GM21619 (cell line): ENCODE data around the gene CCNO.
A peak's percentile ranks its signal among the peaks of the same experiment; 100 is the strongest.

Source experiments
- ATAC-seq: cut with Tn5 transposase; IDR thresholded peaks from one replicate; pipeline ENCODE4 v1.9.1; 2021; ENCODE audit not compliant: unreplicated experiment

CCNO gene, protein sequence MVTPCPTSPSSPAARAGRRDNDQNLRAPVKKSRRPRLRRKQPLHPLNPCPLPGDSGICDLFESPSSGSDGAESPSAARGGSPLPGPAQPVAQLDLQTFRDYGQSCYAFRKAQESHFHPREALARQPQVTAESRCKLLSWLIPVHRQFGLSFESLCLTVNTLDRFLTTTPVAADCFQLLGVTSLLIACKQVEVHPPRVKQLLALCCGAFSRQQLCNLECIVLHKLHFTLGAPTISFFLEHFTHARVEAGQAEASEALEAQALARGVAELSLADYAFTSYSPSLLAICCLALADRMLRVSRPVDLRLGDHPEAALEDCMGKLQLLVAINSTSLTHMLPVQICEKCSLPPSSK

DNA sequence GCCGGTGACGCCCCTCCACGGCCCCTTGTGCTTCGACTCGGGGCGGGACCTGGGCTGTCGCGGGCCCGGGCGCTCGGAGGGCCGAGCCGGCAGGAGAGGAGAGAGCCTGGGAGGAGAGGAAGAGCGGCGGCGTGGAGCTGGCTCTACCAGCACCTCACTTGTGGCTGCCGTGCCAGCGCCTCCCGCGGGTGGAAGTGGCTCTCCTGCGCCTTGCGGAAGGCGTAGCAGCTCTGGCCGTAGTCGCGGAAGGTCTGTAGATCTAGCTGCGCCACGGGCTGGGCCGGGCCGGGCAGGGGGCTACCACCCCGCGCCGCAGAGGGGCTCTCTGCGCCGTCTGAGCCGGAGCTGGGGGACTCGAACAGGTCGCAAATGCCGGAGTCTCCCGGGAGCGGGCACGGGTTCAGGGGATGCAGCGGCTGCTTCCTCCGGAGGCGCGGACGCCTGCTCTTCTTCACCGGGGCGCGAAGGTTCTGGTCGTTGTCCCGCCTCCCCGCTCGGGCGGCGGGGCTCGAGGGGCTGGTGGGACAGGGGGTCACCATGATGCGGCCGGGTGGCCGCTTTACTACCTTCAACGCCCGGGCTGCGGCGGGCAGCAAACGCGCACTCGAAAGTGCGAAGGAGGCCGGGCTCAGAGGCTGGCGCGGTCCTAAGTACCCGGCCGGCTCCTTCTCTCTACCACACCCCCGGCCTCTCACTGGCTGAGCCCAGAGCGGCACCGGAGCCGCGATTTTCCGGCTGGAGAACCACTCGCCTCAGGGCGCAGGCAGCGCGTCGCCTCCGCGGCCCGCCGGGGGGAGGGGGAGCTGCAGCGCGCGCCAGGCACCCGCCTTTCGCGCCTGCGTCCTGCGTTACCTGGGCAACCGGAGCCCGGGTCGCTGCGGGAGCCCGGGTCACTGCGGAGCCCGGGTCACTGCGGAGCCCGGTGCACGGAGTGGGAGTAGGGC is at the start of gene CCNO:
CCNO (minus strand) TSS at position 624 of the 944 bp plus-strand sequence; CDS start at position 539, 85 bp downstream.
- peak; percentile 68 for ATAC-seq

DNA sequence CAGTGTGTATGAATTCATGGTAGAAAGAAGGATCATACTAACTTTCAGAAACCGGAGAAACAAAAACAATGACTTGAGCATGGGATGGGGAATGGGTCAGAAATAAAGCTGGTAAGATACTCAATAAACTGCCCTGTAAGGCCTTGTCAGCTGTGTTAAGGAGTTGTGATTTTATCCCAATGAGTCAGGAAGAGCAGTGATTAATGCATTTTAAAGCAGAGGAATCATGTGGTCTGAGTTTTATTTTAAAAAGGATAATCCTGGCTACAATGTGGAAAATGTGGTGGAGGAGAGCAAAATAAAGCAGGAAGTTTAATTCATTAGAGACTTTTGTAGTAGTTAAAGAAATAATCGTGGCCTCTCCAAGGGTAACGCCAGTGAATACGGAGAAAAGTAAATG is 45.4 kb upstream of the CCNO start:
- no peak for ATAC-seq

DNA sequence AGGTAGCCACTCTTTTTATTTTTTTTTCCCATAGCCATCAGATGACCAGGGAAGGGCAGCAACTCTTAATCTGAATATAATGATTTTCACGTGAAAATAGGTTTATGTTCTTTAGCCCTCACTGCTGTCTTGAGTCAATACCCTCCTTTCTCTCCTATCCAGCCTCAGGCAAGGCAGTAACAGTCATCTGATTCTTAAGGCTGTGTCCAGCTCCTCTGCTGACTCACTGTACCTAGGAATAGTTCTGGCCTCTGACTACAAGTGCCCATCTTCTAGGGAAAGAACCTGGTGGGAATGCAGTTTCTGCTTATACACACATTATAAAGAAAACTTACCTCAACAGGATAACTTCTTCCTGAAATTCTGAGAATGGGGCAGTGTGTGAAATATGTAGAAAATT is 43.4 kb upstream of the CCNO start:
- no peak for ATAC-seq

DNA sequence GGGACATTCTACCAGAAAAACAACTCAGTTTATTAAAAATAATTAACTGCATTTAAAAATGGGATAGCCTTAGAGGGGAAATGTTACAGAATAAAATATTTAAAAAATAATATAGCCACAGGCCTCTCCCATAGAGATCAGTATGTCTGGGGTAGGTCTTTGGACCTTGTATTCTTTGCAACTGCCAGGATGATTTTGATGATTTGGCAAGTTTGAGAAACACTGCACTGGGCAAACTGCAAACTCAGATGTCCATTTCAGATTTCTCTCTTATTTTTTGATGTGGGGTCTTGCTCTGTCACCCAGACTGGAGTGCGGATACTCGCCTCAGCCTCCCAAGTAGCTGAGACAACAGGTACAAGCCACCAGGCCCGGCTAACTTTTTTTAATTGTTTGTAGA is 24.9 kb upstream of the CCNO start:
- no peak for ATAC-seq

DNA sequence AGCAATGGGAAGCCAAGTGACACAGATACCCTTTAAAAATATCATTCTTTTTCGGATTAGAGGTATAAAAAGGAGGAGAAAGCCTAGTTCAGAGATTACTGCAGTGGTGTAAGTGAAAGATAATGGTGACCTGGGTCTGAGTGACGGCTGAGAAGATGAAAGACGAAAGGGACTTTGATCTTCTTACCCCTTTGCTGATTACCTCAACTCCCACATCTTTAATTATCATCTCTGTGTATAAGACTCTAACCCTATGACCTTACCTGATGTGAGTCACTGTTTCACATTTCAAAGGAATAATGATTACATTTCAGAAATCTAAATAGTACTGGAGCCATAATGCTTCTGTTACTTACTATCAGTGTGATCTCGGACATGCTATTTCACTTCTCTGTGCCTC is 21.4 kb upstream of the CCNO start:
- no peak for ATAC-seq

DNA sequence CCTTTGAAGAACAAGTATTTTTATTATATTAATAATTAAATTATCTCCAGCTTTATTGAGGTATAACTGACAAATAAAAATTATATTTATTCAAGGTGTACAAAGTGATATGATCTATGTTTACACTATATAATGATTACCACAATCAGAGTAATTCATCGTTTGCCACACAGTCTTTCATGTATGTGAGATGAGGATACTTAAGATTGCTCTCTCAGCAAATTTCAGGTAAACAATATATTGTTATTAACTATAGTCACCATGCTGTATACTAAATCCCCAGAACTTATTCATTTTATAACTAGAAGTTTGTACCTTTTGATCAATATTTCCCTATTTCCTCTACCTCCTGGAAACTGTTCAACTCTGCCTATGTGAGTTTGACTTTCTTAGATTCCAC is 16.7 kb upstream of the CCNO start:
- no peak for ATAC-seq

DNA sequence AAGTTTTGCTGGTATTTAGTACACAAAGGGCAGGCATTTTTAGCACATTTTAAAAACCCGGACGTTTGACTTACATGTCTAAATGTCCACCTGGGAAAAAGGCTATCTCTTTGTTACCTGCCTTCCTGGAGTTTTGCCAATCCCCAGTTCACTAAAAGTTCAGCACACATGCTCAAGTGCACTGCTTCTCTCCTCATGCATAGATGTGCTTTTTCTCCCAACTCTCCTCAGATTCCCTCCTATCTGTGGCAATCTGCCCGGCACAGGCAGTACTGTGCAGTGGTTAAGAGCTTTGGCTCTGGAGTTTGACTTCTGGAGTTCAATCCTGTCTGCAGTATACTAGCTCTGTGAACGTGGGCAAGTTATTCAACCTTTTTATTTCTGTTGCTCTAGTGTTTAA is 8.3 kb upstream of the CCNO start:
- no peak for ATAC-seq

DNA sequence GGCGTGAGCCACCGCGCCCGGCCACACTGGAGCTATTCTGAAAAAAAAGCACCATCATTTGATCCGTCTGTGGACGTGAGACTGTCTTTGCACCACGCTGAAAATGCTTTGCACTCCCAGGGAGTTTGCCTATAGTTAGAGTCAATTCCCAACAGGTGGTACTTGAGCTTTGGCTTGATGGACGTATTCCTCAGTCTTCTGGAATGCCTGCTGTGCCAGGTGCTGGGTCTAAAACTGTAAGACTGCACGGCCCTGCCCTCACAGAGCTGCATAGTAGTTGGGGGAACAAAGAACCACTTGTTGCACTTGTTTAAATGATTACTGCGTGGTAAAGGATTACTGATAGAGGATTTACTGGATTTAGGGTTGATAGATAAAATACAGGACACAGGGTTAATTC is 3.4 kb upstream of the CCNO start:
- ATAC-seq, result no peak

DNA sequence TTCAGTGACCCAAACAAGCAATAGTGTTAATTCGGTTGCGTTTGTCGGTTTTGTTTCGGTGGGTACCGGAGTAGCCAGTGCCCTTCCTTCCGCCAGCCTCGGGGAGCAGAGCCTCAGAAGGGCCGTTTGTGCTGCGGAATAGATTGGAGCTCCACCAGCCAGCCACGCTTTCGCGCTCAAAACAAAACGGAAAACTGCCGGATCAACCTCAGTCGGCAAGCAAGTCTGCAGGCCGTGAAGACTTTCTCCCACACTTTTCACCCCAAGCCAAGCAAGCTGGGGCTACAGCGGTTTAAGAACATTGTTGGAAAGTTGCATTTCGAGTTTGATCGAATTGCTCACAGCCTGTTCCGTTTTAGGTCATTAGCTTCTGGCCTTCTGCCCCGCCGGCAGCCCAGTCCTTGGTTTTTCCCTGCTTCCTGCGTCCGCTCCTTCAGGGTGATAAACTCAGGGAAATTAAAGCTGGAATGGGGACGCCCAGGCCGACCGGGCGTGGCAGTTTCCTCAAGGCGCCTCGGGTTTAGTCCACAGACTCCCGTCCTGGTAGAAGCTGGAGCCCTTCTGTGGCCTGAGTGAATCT is 803 bp upstream of the CCNO start:
- ATAC-seq, result no peak

DNA sequence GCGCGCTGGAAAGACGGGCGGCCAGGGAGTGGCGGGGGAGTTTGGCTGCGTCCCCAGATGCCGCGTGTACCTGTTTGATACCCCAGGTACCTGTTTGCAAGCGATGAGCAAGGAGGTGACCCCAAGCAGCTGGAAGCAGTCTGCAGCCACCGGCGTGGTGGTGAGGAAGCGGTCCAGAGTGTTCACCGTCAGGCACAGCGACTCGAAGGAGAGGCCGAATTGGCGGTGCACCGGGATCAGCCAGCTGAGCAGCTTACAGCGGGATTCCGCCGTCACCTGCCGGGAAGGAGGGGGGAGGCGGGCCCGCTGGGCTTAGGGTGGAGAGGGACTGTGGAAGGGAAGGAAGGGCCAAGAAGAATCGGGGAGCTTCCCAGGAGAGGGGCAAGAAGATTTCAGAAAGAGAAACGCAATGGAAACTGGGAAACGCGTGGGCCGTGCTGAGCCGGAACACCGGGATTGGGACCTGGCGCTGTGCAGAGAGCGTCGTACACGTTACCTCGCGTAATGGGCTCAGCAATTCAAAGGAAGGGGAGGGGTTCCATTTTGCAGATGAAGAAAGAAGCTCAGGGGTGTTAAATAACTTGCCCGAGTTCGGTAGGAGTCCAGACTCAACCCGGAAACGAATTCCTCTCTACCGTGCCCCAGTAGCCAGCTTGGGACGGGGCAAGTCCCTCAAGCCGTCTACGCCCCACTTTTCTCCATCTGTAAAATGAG is 980 bp downstream of the CCNO start:
- no peak for ATAC-seq

DNA sequence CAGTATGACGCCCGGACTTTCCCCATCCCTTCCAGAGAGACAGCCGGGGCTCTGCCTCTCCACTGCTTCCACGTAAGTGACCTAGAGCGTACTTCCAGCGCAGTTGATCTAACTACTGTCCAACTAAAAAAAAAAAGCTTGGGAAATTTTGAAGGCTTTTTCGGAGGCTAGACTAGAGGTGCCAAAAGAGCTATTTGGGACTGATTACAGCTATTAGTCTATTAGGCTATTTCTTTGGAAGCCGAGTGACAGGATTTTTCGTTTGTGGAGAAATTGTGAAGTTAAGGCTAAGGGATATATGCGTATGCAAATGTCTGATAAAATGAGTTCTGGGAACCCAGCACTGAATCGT is 1.5 kb downstream of the CCNO start:
- ATAC-seq, result no peak

DNA sequence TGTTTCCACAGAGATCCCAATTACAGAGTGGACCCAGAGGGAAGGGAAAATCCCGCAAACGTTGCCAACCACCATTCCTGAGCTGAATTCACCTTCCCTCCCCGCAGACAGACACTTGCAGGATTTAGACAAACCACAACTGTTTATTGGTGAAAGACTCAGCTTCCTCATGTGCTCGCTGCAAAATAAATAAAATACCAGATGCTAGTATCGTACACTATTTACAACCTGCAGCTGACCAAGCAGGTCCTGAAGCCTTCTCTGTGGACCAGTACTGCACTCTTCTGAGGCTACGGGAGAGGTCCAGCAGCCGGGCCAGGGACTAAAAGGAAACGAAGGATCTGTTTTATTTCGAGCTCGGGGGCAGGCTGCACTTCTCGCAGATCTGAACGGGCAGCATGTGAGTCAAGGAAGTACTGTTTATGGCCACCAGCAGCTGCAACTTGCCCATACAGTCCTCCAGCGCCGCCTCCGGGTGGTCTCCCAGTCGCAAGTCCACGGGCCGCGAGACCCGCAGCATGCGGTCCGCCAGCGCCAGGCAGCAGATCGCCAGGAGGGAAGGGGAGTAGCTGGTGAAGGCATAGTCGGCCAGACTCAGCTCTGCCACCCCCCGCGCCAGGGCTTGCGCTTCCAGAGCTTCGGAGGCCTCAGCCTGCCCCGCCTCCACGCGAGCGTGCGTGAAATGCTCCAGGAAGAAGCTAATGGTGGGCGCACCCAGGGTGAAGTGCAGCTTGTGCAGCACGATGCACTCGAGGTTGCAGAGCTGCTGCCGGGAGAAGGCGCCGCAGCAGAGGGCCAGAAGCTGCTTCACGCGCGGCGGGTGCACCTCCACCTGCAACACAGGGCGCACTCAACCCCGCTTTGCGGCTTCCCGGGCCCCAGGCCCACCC is 2.1 kb downstream of the CCNO start:
- no peak for ATAC-seq

DNA sequence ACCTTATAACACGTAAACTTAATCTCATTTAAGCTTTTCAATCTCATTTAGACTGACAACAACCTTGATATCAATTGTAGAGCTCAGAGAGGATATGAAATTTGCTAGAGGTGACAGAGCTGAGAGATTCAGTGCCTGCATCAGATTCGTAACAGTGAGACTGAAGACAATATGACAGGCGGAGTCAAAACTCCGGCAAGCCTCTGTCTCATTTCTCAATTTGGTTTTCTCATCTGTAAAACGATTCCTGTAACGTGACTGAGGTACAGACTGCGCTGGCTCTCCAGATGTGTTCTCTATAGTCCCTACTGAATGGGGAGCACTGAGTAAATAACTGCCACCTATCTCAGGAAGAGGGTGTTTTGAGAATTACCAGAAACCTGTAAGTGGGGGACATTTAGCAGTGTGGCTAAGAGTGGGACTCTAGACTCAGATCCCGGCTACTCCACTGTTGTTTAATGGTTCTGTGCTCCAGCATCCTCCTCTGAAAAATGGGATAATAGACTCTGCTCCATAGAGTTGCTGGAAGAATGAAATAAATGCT is 3.2 kb downstream of the CCNO start:
- ATAC-seq, result no peak

DNA sequence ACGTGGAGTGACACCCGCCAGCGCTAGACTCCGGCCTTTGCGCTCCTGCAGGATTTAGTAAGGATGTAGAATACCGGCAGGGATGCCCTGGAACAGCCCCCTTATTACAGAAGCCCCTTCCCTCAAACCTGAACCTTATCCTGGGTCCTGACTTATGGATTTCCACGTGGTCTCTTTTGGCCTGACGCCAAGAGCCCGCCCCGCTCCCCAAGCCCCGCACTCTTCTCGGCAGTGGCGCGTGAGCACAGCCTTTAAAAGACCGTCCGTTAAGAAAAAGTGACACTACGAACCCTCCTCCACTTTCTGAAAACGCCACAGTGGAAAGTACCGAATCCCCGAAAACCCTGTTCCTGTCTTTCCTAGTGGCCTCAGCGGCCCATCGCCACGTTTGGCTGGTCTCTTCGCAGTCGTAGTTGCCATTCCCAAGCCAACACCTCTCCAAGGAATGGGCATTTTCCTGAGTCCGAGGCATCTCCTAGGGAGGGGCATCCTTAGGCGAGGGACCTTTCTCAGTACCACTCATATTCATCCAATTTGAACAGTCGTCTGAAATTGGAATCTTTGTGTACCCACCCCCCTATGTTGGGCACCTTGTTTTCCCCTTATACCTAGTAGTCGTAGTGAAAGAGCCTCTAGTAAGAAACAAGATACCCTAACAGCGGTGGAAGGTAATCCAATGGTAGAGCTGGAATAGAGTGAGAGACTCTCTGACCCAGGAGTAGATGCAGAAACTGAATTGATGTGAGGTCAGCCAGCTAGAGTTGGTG is 5.6 kb downstream of the CCNO start:
- ATAC-seq, result no peak

DNA sequence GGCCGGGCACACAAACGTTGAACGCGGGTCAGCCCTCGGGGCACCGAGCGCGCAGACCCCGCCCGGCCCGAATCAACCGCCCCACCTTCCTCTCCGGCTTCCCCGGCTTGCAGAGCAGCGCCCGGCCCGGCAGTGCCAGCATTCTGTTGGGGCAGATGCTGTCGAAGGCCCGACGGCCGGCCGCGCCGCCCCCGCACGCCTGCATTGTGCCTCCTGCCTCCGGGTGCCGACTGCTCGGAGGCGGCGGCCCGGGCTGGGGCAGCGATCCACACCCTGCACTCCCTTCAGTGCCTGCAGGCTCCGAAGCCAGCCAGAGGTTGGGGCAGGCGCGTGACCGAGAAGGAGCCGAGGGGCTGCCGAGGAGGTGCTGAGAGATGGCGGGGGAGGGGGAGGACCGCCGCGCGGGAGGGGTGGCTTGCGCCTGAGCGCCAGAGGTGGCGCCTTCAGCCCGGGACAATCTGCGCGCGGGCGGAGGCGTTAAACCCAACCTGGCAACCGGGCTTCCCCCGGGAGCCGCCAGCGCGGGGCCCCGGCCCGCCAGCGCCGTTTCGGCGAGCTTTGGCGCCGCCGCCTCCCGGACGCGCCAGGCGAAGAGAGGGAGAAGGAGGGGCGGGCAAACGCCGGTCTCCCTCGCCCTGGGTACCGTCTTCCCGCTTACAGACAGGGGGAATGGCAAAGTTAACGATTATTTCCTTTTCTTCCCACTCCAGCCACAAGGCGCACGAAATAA is 6.3 kb downstream of the CCNO start, which contains the start of gene MCIDAS:
MCIDAS (minus strand) TSS at position 382 of the 730 bp plus-strand sequence; CDS start at position 205, 177 bp downstream.
- peak; percentile 48 for ATAC-seq

DNA sequence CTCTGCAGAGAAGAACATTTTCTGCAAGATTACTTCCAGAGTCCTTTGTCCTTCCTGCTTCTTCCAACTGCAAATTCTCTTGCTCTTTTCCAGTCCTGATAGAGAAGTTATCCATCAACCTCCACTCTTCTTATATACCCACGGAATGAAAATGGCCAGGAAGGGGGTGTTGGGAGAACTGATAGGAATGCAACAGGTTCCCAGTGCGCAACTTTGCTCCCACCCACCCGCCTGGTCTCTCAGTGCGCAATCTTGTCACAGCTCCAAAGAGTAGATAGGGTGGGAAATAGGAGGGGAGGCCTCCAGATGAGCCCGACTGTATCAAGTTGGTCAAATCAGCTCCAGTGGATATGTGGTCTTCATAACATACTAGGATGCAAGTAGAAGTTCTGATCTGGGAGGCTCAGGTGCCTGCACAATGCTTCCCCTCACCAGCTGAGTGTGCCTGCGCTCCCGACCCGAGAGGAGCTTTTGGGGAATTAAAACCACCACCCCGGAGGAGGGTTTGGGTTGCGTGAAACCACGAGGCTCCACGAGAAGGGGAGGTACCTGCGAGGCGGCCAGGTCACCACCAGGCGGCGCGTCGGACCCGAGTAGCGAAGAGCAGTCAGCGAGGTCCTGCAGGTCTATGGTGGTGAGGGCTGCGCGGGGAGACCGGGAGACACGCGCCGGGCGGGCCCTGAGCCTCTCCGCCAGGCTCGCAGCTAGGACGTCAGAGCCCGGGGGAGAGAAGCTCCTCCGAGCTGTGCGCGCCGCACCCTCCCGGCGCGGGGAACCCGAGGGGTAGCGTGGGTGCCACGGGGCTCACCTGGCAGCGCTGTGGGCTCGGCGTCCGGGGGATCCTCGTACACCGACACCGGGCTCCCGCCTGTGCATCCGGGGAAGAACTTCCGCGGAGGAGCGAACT is 7.1 kb downstream of the CCNO start:
- peak; percentile 47 for ATAC-seq

DNA sequence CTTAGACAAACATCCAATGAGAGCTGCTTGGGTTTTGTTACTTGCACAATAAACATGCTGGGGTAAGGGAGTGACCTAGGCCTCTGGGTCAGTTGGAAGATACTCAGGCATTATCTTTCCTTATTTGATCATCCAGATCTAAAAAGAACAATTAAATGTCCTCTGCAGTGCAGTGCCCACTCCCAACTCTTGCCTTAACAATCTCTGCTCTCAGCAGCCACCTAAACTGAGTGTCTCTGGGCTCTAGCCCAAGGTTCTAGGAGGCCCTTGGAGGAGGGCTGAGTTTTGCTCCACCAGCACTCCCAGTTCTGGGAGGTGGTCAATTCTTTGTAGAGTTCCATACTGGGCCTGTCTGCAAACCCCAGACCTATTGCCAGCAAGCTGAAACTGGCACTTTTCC is 8.1 kb downstream of the CCNO start:
- no peak for ATAC-seq
